Mononuclear cell (primary cell): ENCODE measurements around the gene ZNF513. TPM values are rescaled to one million over a fixed set of nuclear protein-coding genes. Genes with fewer than 3 reads are reported as not detected.

Experiments used
- H3K27me3 ChIP-seq: 2 replicates; pipeline ENCODE4 v1.6.0; 2011; ENCODE audit warnings: low read length, control low read depth; ENCODE audit not compliant: insufficient read depth
- H3K4me1 ChIP-seq: 2 replicates; pipeline ENCODE4 v1.5.1; 2011; ENCODE audit warnings: mild to moderate bottlenecking, low read length, control low read depth; ENCODE audit not compliant: insufficient read depth
- H3K4me3 ChIP-seq: 2 replicates; pipeline ENCODE4 v1.5.1; 2011; ENCODE audit warnings: mild to moderate bottlenecking, low read length, moderate library complexity
- H3K9me3 ChIP-seq: 2 replicates; pipeline ENCODE4 v1.5.1; 2011; ENCODE audit warnings: low read depth, mild to moderate bottlenecking, control low read depth, low read length
- total RNA-seq: library from RNA; depleted of rRNA; stranded (reverse); fragments of >200 nt; gene quantifications from one replicate; pipeline ENCODE4 v1.2.3, GENCODE V29; 2012

Gene ZNF513
- total RNA-seq, 1 donor, result 11.5 TPM

- Histone ChIP-seq H3K4me1 (peaks cover 29% of the 10 kb centered on the region), H3K4me3 (no peak overlapping the region)
These were observed 27.4 kb upstream of the ZNF513 start for GRCh38 chr2:27407798-27408491.

GRCh38 chr2:27400348-27401135 lies 20.0 kb upstream of the ZNF513 start:
- Histone ChIP-seq H3K4me3 (no peak overlapping the region), H3K4me1 (peaks cover 3% of the 10 kb centered on the region), H3K9me3 (no peaks in the 10 kb centered on the region), H3K27me3 (no peaks in the 10 kb centered on the region)

More at GRCh38 chr2:27407798-27408491, 27.4 kb upstream of the ZNF513 start:
- Histone ChIP-seq H3K9me3 (no peaks in the 10 kb centered on the region), H3K27me3 (no peaks in the 10 kb centered on the region)

- Histone ChIP-seq H3K27me3 (no peaks in the 10 kb centered on the region), H3K9me3 (no peaks in the 10 kb centered on the region), H3K4me1 (peaks cover 3% of the 10 kb centered on the region), H3K4me3 (no peak overlapping the region)
These were observed 18.4 kb upstream of the ZNF513 start for GRCh38 chr2:27398962-27399361.

- no peaks in the 10 kb centered on the region for H3K27me3 ChIP-seq
- H3K9me3 ChIP-seq, result no peaks in the 10 kb centered on the region
- H3K4me3 ChIP-seq, result no peak overlapping the region
- peaks cover 7% of the 10 kb centered on the region for H3K4me1 ChIP-seq
These were observed 12.7 kb upstream of the ZNF513 start for GRCh38 chr2:27393225-27393624.

- Histone ChIP-seq H3K27me3 (no peaks in the 10 kb centered on the region), H3K4me1 (peaks cover 7% of the 10 kb centered on the region), H3K4me3 (no peak overlapping the region), H3K9me3 (no peaks in the 10 kb centered on the region)
These were observed 10.5 kb upstream of the ZNF513 start for GRCh38 chr2:27390822-27391679.

GRCh38 chr2:27381577-27382181 lies 1.1 kb upstream of the ZNF513 start:
- H3K4me3 ChIP-seq, result no peak overlapping the region
- H3K9me3 ChIP-seq, result no peaks in the 10 kb centered on the region

GRCh38 chr2:27379836-27380625 lies 503 bp downstream of the ZNF513 start:
- Histone ChIP-seq H3K27me3 (no peaks in the 10 kb centered on the region), H3K4me1 (peaks cover 25% of the 10 kb centered on the region), H3K9me3 (no peaks in the 10 kb centered on the region), H3K4me3 (peak overlapping the region; percentile 58)

More at GRCh38 chr2:27381577-27382181, 1.1 kb upstream of the ZNF513 start:
- H3K27me3 ChIP-seq, result no peaks in the 10 kb centered on the region
- H3K4me1 ChIP-seq, result peaks cover 25% of the 10 kb centered on the region

- H3K4me3 ChIP-seq, result peak overlapping the region; percentile 58
- H3K27me3 ChIP-seq, result no peaks in the 10 kb centered on the region
- H3K9me3 ChIP-seq, result no peaks in the 10 kb centered on the region
- peaks cover 25% of the 10 kb centered on the region for H3K4me1 ChIP-seq
These were observed 1.1 kb downstream of the ZNF513 start for GRCh38 chr2:27379383-27379835.

- Histone ChIP-seq H3K27me3 (no peaks in the 10 kb centered on the region), H3K9me3 (no peaks in the 10 kb centered on the region), H3K4me1 (peaks cover 25% of the 10 kb centered on the region), H3K4me3 (no peak overlapping the region)
These were observed 1.7 kb downstream of the ZNF513 start for GRCh38 chr2:27378809-27379290.

- H3K4me3 ChIP-seq, result no peak overlapping the region
- H3K9me3 ChIP-seq, result no peaks in the 10 kb centered on the region
- H3K27me3 ChIP-seq, result no peaks in the 10 kb centered on the region
- peaks cover 25% of the 10 kb centered on the region for H3K4me1 ChIP-seq
These were observed 2.3 kb downstream of the ZNF513 start for GRCh38 chr2:27378096-27378808.

GRCh38 chr2:27377618-27378095 lies 2.9 kb downstream of the ZNF513 start:
- Histone ChIP-seq H3K9me3 (no peaks in the 10 kb centered on the region), H3K4me3 (no peak overlapping the region), H3K27me3 (no peaks in the 10 kb centered on the region), H3K4me1 (peaks cover 29% of the 10 kb centered on the region)

- H3K4me1 ChIP-seq, result peaks cover 35% of the 10 kb centered on the region
- H3K27me3 ChIP-seq, result no peaks in the 10 kb centered on the region
- H3K4me3 ChIP-seq, result no peak overlapping the region
- no peaks in the 10 kb centered on the region for H3K9me3 ChIP-seq
These were observed 3.5 kb downstream of the ZNF513 start for GRCh38 chr2:27376866-27377617.
